Thymus (tissue), 14 donors: ENCODE data around the gene GOLGA8G. TPM values are rescaled to one million over a fixed set of nuclear protein-coding genes. Genes with fewer than 3 reads are reported as not detected.
"Not testable (repeated sequence)": the region's sequence is repeated elsewhere in the genome, so short reads cannot be mapped to it uniquely, and the experiment has no call there.

Experiments
- DNase-seq, 9 donors: peaks; one replicate each; pipeline ENCODE4 v3.0.0-alpha.2; 2013; ENCODE audit warnings: low spot score in 9 of 9, low read depth in 6 of 9, missing footprints in 1 of 9
- H3K27ac ChIP-seq, 2 donors: one replicate each; pipeline ENCODE4 v1.5.1; 2013; ENCODE audit warnings: control low read depth in 1 of 2, low read depth in 1 of 2, low read length in 1 of 2, mild to moderate bottlenecking in 1 of 2, moderate library complexity in 1 of 2
- H3K27me3 ChIP-seq, 2 donors: one replicate each; pipeline ENCODE4 v1.5.1; 2013; ENCODE audit warnings: low read length in 1 of 2; ENCODE audit not compliant: control insufficient read depth in 2 of 2, insufficient read depth in 1 of 2
- H3K36me3 ChIP-seq, 2 donors: one replicate each; pipeline ENCODE4 v1.5.1; 2013; ENCODE audit warnings: low read length in 1 of 2, mild to moderate bottlenecking in 1 of 2, moderate library complexity in 1 of 2; ENCODE audit not compliant: control insufficient read depth in 2 of 2, insufficient read depth in 2 of 2
- H3K4me1 ChIP-seq, 2 donors: one replicate each; pipeline ENCODE4 v1.5.1; 2013; ENCODE audit warnings: low read length in 2 of 2; ENCODE audit not compliant: control insufficient read depth in 2 of 2, insufficient read depth in 2 of 2
- H3K4me3 ChIP-seq, 2 donors: one replicate each; pipeline ENCODE4 v1.5.1; 2013; ENCODE audit warnings: low read length in 2 of 2, control low read depth in 1 of 2, mild to moderate bottlenecking in 1 of 2
- H3K9me3 ChIP-seq, 2 donors: one replicate each; pipeline ENCODE4 v1.5.1; 2013; ENCODE audit warnings: low read length in 1 of 2, mild to moderate bottlenecking in 1 of 2; ENCODE audit not compliant: control insufficient read depth in 2 of 2, insufficient read depth in 1 of 2
- WGBS: extraction: QIAGEN DNeasy Blood & Tissue Kit; methylation state at CpG from one replicate; pipeline ENCODE4 v1.1.7; 2013; 5-methylcytosine and 5-hydroxymethylcytosine counted together
- long read RNA-seq, 10 donors: transcript quantifications; one replicate each; lab custom pipeline, GENCODE V29; 2026
- polyA plus RNA-seq: library from polyadenylated mRNA; stranded (reverse); fragments of 200-250 nt; gene quantifications from one replicate; pipeline ENCODE4 v1.2.3, GENCODE V29; 2013
- total RNA-seq: library from RNA; stranded (reverse); fragments of 120-200 nt; gene quantifications from one replicate; pipeline ENCODE4 v1.2.4, GENCODE V29; 2013
- donor health status: healthy.

Gene GOLGA8G
- total RNA-seq (under 0.01 TPM), polyA plus RNA-seq (0.07 TPM)
- long read RNA-seq, donor 1 = 0 reads
- long read RNA-seq, donor 2 = 0 reads
- long read RNA-seq, donor 3 = 0 reads
- long read RNA-seq, donor 4 = 0 reads
- long read RNA-seq, donor 5 = 0 reads
- long read RNA-seq, donor 6 = 0 reads
- long read RNA-seq, donor 7 = 0 reads
- long read RNA-seq, donor 8 = 0 reads
- long read RNA-seq, donor 9 = 0 reads
- long read RNA-seq, donor 10 = 0 reads

- not testable (repeated sequence) for H3K4me3 ChIP-seq, H3K36me3 ChIP-seq, H3K4me1 ChIP-seq, H3K27ac ChIP-seq, H3K9me3 ChIP-seq, DNase-seq, H3K27me3 ChIP-seq
- WGBS = 92% methylated on average over 3 of the region's 6 CpGs
These were observed at the start of gene GOLGA8G for GRCh38 chr15:28532954-28533353. TSS of gene GOLGA8G (minus strand) at chr15:28532971. CDS start at chr15:28532909, 62 bp downstream.

- H3K4me1 ChIP-seq, H3K27me3 ChIP-seq, DNase-seq, H3K36me3 ChIP-seq, H3K27ac ChIP-seq, H3K9me3 ChIP-seq, H3K4me3 ChIP-seq: not testable (repeated sequence)
- WGBS = 91% methylated on average over 11 of the region's 13 CpGs
These were observed 40.6 kb upstream of the GOLGA8G start for GRCh38 chr15:28573351-28573750.

GRCh38 chr15:28553268-28553667, 20.5 kb upstream of the GOLGA8G start, which contains the start of gene GOLGA6L25:
TSS of gene GOLGA6L25 (plus strand) at chr15:28553568. CDS start at chr15:28553629, 61 bp downstream.
- H3K4me1 ChIP-seq, H3K36me3 ChIP-seq, H3K27me3 ChIP-seq, DNase-seq, H3K27ac ChIP-seq, H3K4me3 ChIP-seq, H3K9me3 ChIP-seq: not testable (repeated sequence)
- WGBS = no CpG with 5 or more reads among the region's 7 CpGs

GRCh38 chr15:28515208-28515607, 17.6 kb downstream of the GOLGA8G start:
- H3K9me3 ChIP-seq, H3K27ac ChIP-seq, H3K27me3 ChIP-seq, H3K36me3 ChIP-seq, H3K4me3 ChIP-seq, H3K4me1 ChIP-seq, DNase-seq: not testable (repeated sequence)
- WGBS = 93% methylated on average over 2 of the region's 11 CpGs

- not testable (repeated sequence) for H3K9me3 ChIP-seq, H3K27ac ChIP-seq, H3K36me3 ChIP-seq, H3K4me1 ChIP-seq, H3K27me3 ChIP-seq, DNase-seq, H3K4me3 ChIP-seq
- WGBS = 95% methylated on average over 7 of the region's 22 CpGs
These were observed 18.6 kb downstream of the GOLGA8G start for GRCh38 chr15:28514128-28514527.

GRCh38 chr15:28508217-28508889, 24.4 kb downstream of the GOLGA8G start:
- H3K4me1 ChIP-seq, H3K27ac ChIP-seq, H3K9me3 ChIP-seq, H3K36me3 ChIP-seq, DNase-seq, H3K27me3 ChIP-seq, H3K4me3 ChIP-seq: not testable (repeated sequence)
- WGBS = 6% methylated on average over 16 of the region's 63 CpGs

GRCh38 chr15:28481340-28481739, 51.4 kb downstream of the GOLGA8G start:
- H3K36me3 ChIP-seq, H3K4me1 ChIP-seq, H3K4me3 ChIP-seq, H3K9me3 ChIP-seq, H3K27me3 ChIP-seq, DNase-seq, H3K27ac ChIP-seq: not testable (repeated sequence)
- WGBS = no CpG with 5 or more reads among the region's 3 CpGs

Other genes starting within 250 kb of the GOLGA8G start
- gene HERC2, start 210.8 kb downstream of the GOLGA8G start, total RNA-seq = 18.7 TPM
- 27.1 TPM for gene HERC2, start 210.8 kb downstream of the GOLGA8G start, polyA plus RNA-seq
- not detected for gene GOLGA6L24, start 174.9 kb downstream of the GOLGA8G start, total RNA-seq
- 0.07 TPM for gene GOLGA6L24, start 174.9 kb downstream of the GOLGA8G start, polyA plus RNA-seq
- 0.14 TPM for gene GOLGA8F, start 154.3 kb downstream of the GOLGA8G start, total RNA-seq
- gene GOLGA8F, start 154.3 kb downstream of the GOLGA8G start, polyA plus RNA-seq = 0.07 TPM
- not detected for gene GOLGA6L25, start 20.6 kb upstream of the GOLGA8G start, total RNA-seq
- gene GOLGA6L25, start 20.6 kb upstream of the GOLGA8G start, polyA plus RNA-seq = 0.07 TPM
- gene GOLGA8M, start 179.4 kb upstream of the GOLGA8G start, total RNA-seq = 0.24 TPM
- 0.21 TPM for gene GOLGA8M, start 179.4 kb upstream of the GOLGA8G start, polyA plus RNA-seq